Activated CD4-positive, alpha-beta T cell treated with anti-CD3 and anti-CD28 coated beads, Interleukin-2, amount 50 U/mL, for 24 hours (primary cell): Measurements from ENCODE around the gene AK6.
"Not testable (repeated sequence)": the region's sequence is repeated elsewhere in the genome, so short reads cannot be mapped to it uniquely, and the experiment has no call there.

ENCODE experiments used
- DNase-seq, 2 donors: peaks; one replicate each; pipeline ENCODE4 v3.0.0-alpha.2; 2020; ENCODE audit warnings: low read depth in 1 of 2, low spot score in 1 of 2

Gene AK6

GRCh38 chr5:69369340-69370121, at the start of gene AK6, which contains the start of the genes RAD17 and TAF9:
Gene AK6 (minus strand): TSS chr5:69369520. CDS start chr5:69369490, 30 bp downstream.
Gene RAD17 (plus strand): TSS chr5:69369818. CDS start chr5:69372209, 2,391 bp downstream.
Gene TAF9 (minus strand): TSS chr5:69369520. CDS start chr5:69365737, 3,783 bp downstream.
- peak; percentile 88 to 92 for DNase-seq

- DNase-seq: no peak
Measured at GRCh38 chr5:69418554-69418953, 49.2 kb upstream of the AK6 start.

- no peak for DNase-seq
Measured at GRCh38 chr5:69416699-69417098, 47.4 kb upstream of the AK6 start.

GRCh38 chr5:69416180-69416579, 46.9 kb upstream of the AK6 start:
- DNase-seq: no peak

- no peak for DNase-seq
Measured at GRCh38 chr5:69415584-69415958, 46.3 kb upstream of the AK6 start.

- peak in 1 of 2 donors; percentile 19 for DNase-seq
Measured at GRCh38 chr5:69414885-69415583, 45.7 kb upstream of the AK6 start, which contains the start of gene MARVELD2. Gene MARVELD2 (plus strand): TSS chr5:69415116. CDS start chr5:69419386, 4,270 bp downstream.

GRCh38 chr5:69404659-69405330, 35.5 kb upstream of the AK6 start:
- DNase-seq: no peak

GRCh38 chr5:69378376-69378775, 9.1 kb upstream of the AK6 start:
- DNase-seq: no peak

GRCh38 chr5:69374911-69375446, 5.7 kb upstream of the AK6 start:
- no peak for DNase-seq

GRCh38 chr5:69372394-69372793, 3.1 kb upstream of the AK6 start:
- no peak for DNase-seq

- not testable (repeated sequence) for DNase-seq
Measured at GRCh38 chr5:69370335-69370734, 1.0 kb upstream of the AK6 start.

- DNase-seq: peak in 1 of 2 donors; percentile 21
Measured at GRCh38 chr5:69368458-69369339, 621 bp downstream of the AK6 start.

GRCh38 chr5:69367697-69368279, 1.5 kb downstream of the AK6 start:
- DNase-seq: no peak

GRCh38 chr5:69364850-69365249, 4.5 kb downstream of the AK6 start:
- no peak for DNase-seq

- no peak for DNase-seq
Measured at GRCh38 chr5:69364414-69364813, 4.9 kb downstream of the AK6 start.

GRCh38 chr5:69360442-69360841, 8.9 kb downstream of the AK6 start:
- no peak for DNase-seq

GRCh38 chr5:69359699-69360098, 9.6 kb downstream of the AK6 start:
- DNase-seq: no peak

GRCh38 chr5:69350664-69351063, 18.7 kb downstream of the AK6 start:
- no peak for DNase-seq

- no peak for DNase-seq
Measured at GRCh38 chr5:69343083-69343482, 26.2 kb downstream of the AK6 start.
